Nephron progenitor cell (in vitro differentiated cells): ENCODE data around the gene SPINK14.

Experiments used
- DNase-seq: peaks from one replicate; pipeline ENCODE4 v3.0.0; 2021
- H3K27ac Mint-ChIP-seq: 2 replicates; pipeline ENCODE4 v1.8.0; 2021; ENCODE audit warnings: mild to moderate bottlenecking, moderate library complexity, mixed read lengths
- H3K27me3 Mint-ChIP-seq: 2 replicates; pipeline ENCODE4 v1.8.0; 2021; ENCODE audit warnings: mild to moderate bottlenecking, low read depth, mixed read lengths; ENCODE audit not compliant: poor library complexity
- H3K36me3 Mint-ChIP-seq: 2 replicates; pipeline ENCODE4 v1.8.0; 2021; ENCODE audit warnings: low read depth, mixed read lengths
- H3K4me1 Mint-ChIP-seq: 2 replicates; pipeline ENCODE4 v1.8.0; 2021; ENCODE audit warnings: mixed read lengths
- H3K4me3 Mint-ChIP-seq: 2 replicates; pipeline ENCODE4 v1.8.0; 2021; ENCODE audit warnings: mild to moderate bottlenecking, moderate library complexity, mixed read lengths
- H3K9me3 Mint-ChIP-seq: 2 replicates; pipeline ENCODE4 v1.8.0; 2021; ENCODE audit warnings: mild to moderate bottlenecking, moderate library complexity, mixed read lengths
- TF ChIP-seq, protein P1 (sequence below): fragments of 200-600 bp; sonication (generic); IDR thresholded peaks from 2 replicates; pipeline ENCODE4 v1.5.0; 2021; ENCODE audit warnings: antibody characterized with exemption

Gene SPINK14

DNA sequence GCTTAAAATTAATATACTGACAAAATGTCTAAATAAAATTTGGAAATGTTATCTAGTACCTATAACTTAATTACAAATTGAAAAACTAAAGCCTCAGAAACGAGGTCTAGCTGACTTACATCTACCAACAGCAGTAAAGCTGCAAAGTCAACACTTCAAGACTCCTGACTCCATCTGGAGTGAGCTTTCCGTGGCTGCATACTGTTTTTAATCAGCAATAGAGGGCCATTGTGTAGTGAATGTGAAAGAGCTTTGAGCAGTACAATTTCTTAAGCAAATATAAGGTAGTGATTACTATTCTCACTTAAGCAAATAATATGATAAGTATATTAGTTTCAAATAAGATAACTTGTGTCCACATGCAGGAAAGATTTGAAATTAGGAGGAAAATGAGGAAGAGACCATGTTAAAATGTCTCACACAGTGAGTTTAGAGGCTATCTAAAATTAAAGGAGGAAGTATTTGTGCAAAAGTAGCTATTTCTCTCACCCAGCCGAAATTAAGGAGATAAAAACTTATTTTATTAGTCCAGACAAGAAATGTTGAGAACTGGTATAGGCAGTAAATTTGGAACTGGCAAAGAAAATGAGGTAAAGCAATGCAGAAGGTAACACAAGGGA lies 40.9 kb downstream of the SPINK14 start:
- H3K9me3 Mint-ChIP-seq, result no peaks in the 10 kb centered on the region
- no peaks in the 10 kb centered on the region for H3K4me1 Mint-ChIP-seq
- H3K4me3 Mint-ChIP-seq, result no peak overlapping the region
- no peak overlapping the region for H3K27ac Mint-ChIP-seq
- TF ChIP-seq, protein P1, sequence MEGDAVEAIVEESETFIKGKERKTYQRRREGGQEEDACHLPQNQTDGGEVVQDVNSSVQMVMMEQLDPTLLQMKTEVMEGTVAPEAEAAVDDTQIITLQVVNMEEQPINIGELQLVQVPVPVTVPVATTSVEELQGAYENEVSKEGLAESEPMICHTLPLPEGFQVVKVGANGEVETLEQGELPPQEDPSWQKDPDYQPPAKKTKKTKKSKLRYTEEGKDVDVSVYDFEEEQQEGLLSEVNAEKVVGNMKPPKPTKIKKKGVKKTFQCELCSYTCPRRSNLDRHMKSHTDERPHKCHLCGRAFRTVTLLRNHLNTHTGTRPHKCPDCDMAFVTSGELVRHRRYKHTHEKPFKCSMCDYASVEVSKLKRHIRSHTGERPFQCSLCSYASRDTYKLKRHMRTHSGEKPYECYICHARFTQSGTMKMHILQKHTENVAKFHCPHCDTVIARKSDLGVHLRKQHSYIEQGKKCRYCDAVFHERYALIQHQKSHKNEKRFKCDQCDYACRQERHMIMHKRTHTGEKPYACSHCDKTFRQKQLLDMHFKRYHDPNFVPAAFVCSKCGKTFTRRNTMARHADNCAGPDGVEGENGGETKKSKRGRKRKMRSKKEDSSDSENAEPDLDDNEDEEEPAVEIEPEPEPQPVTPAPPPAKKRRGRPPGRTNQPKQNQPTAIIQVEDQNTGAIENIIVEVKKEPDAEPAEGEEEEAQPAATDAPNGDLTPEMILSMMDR, result no peak
- peaks cover 3% of the 10 kb centered on the region for H3K27me3 Mint-ChIP-seq
- no peaks in the 10 kb centered on the region for H3K36me3 Mint-ChIP-seq
- no peak for DNase-seq

DNA sequence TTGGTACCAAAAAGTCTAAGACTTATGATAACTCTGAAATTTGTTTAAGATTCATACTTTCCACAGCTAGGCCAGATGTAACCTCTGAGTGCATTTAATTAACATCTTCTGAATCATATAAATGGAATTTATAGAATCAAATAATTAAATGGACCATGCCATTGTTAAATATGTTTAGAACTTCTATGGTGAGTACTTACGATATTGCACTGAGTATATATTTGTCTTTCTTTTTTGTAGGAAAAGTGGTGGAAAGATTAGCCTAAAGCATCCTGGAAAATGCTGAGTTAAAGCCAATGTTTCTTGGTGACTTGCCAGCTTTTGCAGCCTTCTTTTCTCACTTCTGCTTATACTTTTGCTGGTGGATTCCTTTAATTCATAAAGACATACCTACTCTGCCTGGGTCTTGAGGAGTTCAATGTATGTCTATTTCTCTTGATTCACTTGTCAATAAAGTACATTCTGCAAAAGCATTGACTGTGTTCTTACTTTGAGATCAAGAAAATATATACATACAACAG lies 46.4 kb downstream of the SPINK14 start:
- Mint-ChIP-seq H3K27ac (no peak overlapping the region), H3K4me3 (no peak overlapping the region), H3K27me3 (peaks cover 3% of the 10 kb centered on the region), H3K4me1 (no peaks in the 10 kb centered on the region), H3K9me3 (no peaks in the 10 kb centered on the region), H3K36me3 (no peaks in the 10 kb centered on the region)
- no peak for DNase-seq
- TF ChIP-seq, protein P1, result no peak

DNA sequence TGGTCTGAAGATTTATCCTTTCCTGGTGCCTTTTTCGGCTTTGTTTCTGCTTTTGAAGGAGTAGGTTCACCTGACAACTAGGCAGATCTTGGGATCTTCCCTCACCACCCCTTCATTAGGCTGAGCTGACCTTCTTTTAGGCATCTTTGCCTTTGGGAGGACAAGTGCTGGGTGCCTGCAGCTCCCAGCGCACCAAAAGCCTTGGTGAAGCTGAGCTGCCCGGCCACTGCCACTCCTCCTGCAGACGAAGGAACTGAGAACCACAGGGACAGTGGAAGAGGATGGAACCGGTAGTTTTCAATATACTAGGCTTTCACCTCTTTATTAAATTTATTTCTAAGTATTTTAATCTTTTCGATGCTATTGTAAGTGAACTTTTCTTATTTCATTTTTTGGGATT lies 53.2 kb downstream of the SPINK14 start:
- Mint-ChIP-seq H3K27ac (no peak overlapping the region), H3K4me1 (peaks cover 3% of the 10 kb centered on the region), H3K4me3 (no peak overlapping the region), H3K27me3 (peaks cover 4% of the 10 kb centered on the region), H3K36me3 (no peaks in the 10 kb centered on the region), H3K9me3 (no peaks in the 10 kb centered on the region)
- no peak for DNase-seq
- TF ChIP-seq, protein P1, result no peak

DNA sequence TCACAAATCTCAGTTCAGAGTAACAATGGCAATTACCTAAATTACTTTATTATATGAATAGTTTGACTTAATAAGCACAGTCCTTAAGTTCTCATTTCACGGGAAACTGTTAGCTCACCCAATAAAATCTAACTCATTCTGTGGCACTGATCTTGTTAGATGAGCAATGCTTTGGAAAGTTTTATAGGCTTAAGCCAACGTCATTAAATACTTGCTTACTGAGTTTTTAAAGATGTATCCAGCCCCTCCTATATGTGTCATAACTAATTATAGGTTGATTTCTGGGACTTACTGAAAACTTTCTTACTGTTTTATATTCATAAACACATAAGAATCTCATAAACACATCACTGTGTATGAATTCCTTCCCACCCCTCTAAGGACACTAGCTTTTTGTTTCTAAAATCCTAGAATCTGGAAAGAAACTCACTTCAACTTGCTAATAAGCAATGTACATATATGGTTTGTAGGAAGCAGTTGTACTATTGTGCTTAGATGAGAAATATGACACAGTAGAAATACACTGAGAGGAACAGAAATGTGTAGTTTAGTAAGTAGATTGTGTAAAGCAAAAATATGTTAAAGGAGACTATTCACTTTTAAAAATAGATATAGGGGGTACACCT lies 55.9 kb downstream of the SPINK14 start:
- no peak for DNase-seq
- Mint-ChIP-seq H3K27ac (no peak overlapping the region), H3K9me3 (no peaks in the 10 kb centered on the region), H3K4me3 (no peak overlapping the region), H3K36me3 (no peaks in the 10 kb centered on the region), H3K4me1 (peaks cover 4% of the 10 kb centered on the region), H3K27me3 (peaks cover 4% of the 10 kb centered on the region)
- TF ChIP-seq, protein P1, result no peak
